K562 (cell line): ENCODE data around the gene CROCC2. TPM values are rescaled to one million over a fixed set of nuclear protein-coding genes. Genes with fewer than 3 reads are reported as not detected.

Experiments
- ELK1 ChIP-seq: sonication (generic); formaldehyde crosslinking; IDR thresholded peaks from 2 replicates; pipeline ENCODE4 v1.8.1; 2022; ENCODE audit warnings: missing genetic modification reagents
- KDM2B ChIP-seq: fragments of 250-450 bp; sonication (Bioruptor Pico); IDR thresholded peaks from 2 replicates; pipeline ENCODE4 v1.8.0; 2021; ENCODE audit warnings: mild to moderate bottlenecking, moderate library complexity
- MBD1 ChIP-seq: fragments of 250-450 bp; sonication (Bioruptor Pico); IDR thresholded peaks from 2 replicates; pipeline ENCODE4 v1.8.0; 2022; ENCODE audit warnings: inconsistent platforms
- PRPF4 ChIP-seq: fragments of 200-400 bp; formaldehyde crosslinking; IDR thresholded peaks from one replicate; pipeline ENCODE4 v1.6.1; 2017; ENCODE audit warnings: low read length, low read depth, mild to moderate bottlenecking; ENCODE audit not compliant: insufficient read depth, poor library complexity, severe bottlenecking
- SPI1 ChIP-seq: IDR thresholded peaks from 2 replicates; pipeline ENCODE4 v1.6.1; 2011; ENCODE audit warnings: low read depth, low read length, control low read depth, borderline replicate concordance
- TEAD4 ChIP-seq, 2 experiments: sonication (generic) in 1 of 2; formaldehyde crosslinking in 1 of 2; IDR thresholded peaks; 2 replicates each; pipeline versions ENCODE4 v1.6.1 to v1.8.0; 2012 to 2022; ENCODE audit warnings: borderline replicate concordance in 1 of 2, inconsistent platforms in 1 of 2, low read length in 1 of 2, mild to moderate bottlenecking in 1 of 2, missing genetic modification reagents in 1 of 2
- ZNF384 ChIP-seq: IDR thresholded peaks from 2 replicates; pipeline ENCODE4 v1.6.1; 2012; ENCODE audit warnings: low read depth, low read length, improper control_type of control experiment
- ZNF561 ChIP-seq: fragments of 450-650 bp; formaldehyde crosslinking; conservative IDR thresholded peaks from 2 replicates; pipeline ENCODE4 v1.4.0; 2020; ENCODE audit warnings: mild to moderate bottlenecking, moderate library complexity
- polyA plus RNA-seq, 8 experiments: library from polyadenylated mRNA; depleted of rRNA in 4 of 8; stranded (reverse) in 5 of 8; unstranded in 3 of 8; fragments of >200 nt; fragmentation: Nextera tagmentation in 2 of 8; fragmentation: Illumina TruSeq in 1 of 8; extraction: Ambion mirVana in 2 of 8; extraction: Trizol in 1 of 8; gene quantifications; 2 replicates each; pipeline versions ENCODE4 v1.2.1 to v1.2.3, GENCODE V29; 2011 to 2014; ENCODE audit warnings: inconsistent platforms in 1 of 8, missing spikeins in 1 of 8
- total RNA-seq, 7 experiments: library from RNA; depleted of rRNA in 6 of 7; stranded (reverse); fragments of >200 nt in 6 of 7; fragmentation: Illumina TruSeq in 2 of 7; extraction: Trizol in 2 of 7; gene quantifications; 2 replicates each; pipeline versions ENCODE4 v1.2.1 to v1.2.3, GENCODE V29; 2011 to 2021; ENCODE audit warnings: low replicate concordance in 1 of 7
- TF ChIP-seq, protein P1 (sequence below): sonication (generic); formaldehyde crosslinking; IDR thresholded peaks from 2 replicates; pipeline ENCODE4 v1.8.0; 2023; ENCODE audit warnings: mild to moderate bottlenecking, missing genetic modification reagents
- TF ChIP-seq, protein P2 (sequence below), 2 experiments: fragments of 450-650 bp; formaldehyde crosslinking in 1 of 2; IDR thresholded peaks; 2 replicates each; pipeline versions ENCODE4 v1.4.0 to v1.6.1; 2014 to 2020; ENCODE audit warnings: mild to moderate bottlenecking in 2 of 2, borderline replicate concordance in 1 of 2, low read depth in 1 of 2
- TF ChIP-seq, protein P3 (sequence below): fragments of 450-650 bp; IDR thresholded peaks from 2 replicates; pipeline ENCODE4 v1.6.1; 2016; ENCODE audit warnings: antibody characterized with exemption

Gene CROCC2
- total and polyA plus RNA-seq, 9 of the 15 experiments (the other 6 are each of a cell fraction or from before 2014, with no cell fraction given), result not detected

DNA sequence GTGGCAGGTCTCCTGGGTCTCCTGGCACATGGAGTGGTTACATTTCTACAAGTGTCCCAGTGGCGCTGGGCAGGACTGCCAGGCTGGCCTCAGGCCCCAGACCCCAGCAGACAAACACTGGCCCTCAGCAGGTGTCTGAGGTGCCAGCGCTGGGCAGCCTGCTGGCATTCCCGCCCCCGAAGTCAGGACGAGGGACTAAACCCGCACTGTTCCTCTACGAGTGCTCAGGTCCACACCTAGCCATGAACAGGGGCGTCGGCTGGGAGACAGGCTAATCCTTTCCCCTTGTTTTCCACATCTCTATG lies 105.1 kb downstream of the CROCC2 start (continued):
- TF ChIP-seq KDM2B (CRISPR knock-in tag), result no peak
- no peak for TF ChIP-seq ELK1 (CRISPR knock-in tag)
- TF ChIP-seq, protein P1, sequence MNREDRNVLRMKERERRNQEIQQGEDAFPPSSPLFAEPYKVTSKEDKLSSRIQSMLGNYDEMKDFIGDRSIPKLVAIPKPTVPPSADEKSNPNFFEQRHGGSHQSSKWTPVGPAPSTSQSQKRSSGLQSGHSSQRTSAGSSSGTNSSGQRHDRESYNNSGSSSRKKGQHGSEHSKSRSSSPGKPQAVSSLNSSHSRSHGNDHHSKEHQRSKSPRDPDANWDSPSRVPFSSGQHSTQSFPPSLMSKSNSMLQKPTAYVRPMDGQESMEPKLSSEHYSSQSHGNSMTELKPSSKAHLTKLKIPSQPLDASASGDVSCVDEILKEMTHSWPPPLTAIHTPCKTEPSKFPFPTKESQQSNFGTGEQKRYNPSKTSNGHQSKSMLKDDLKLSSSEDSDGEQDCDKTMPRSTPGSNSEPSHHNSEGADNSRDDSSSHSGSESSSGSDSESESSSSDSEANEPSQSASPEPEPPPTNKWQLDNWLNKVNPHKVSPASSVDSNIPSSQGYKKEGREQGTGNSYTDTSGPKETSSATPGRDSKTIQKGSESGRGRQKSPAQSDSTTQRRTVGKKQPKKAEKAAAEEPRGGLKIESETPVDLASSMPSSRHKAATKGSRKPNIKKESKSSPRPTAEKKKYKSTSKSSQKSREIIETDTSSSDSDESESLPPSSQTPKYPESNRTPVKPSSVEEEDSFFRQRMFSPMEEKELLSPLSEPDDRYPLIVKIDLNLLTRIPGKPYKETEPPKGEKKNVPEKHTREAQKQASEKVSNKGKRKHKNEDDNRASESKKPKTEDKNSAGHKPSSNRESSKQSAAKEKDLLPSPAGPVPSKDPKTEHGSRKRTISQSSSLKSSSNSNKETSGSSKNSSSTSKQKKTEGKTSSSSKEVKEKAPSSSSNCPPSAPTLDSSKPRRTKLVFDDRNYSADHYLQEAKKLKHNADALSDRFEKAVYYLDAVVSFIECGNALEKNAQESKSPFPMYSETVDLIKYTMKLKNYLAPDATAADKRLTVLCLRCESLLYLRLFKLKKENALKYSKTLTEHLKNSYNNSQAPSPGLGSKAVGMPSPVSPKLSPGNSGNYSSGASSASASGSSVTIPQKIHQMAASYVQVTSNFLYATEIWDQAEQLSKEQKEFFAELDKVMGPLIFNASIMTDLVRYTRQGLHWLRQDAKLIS (CRISPR knock-in tag), result no peak
- TF ChIP-seq ZNF384, result no peak
- no peak for TF ChIP-seq TEAD4 (IDR thresholded peaks at IDR 0.05; ENCODE audit: low read length)
- no peak for TF ChIP-seq TEAD4 (CRISPR knock-in tag; IDR thresholded peaks at IDR 0.05; ENCODE audit: borderline replicate concordance)
- TF ChIP-seq PRPF4, result no peak
- TF ChIP-seq, protein P2, sequence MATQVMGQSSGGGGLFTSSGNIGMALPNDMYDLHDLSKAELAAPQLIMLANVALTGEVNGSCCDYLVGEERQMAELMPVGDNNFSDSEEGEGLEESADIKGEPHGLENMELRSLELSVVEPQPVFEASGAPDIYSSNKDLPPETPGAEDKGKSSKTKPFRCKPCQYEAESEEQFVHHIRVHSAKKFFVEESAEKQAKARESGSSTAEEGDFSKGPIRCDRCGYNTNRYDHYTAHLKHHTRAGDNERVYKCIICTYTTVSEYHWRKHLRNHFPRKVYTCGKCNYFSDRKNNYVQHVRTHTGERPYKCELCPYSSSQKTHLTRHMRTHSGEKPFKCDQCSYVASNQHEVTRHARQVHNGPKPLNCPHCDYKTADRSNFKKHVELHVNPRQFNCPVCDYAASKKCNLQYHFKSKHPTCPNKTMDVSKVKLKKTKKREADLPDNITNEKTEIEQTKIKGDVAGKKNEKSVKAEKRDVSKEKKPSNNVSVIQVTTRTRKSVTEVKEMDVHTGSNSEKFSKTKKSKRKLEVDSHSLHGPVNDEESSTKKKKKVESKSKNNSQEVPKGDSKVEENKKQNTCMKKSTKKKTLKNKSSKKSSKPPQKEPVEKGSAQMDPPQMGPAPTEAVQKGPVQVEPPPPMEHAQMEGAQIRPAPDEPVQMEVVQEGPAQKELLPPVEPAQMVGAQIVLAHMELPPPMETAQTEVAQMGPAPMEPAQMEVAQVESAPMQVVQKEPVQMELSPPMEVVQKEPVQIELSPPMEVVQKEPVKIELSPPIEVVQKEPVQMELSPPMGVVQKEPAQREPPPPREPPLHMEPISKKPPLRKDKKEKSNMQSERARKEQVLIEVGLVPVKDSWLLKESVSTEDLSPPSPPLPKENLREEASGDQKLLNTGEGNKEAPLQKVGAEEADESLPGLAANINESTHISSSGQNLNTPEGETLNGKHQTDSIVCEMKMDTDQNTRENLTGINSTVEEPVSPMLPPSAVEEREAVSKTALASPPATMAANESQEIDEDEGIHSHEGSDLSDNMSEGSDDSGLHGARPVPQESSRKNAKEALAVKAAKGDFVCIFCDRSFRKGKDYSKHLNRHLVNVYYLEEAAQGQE (IDR thresholded peaks at IDR 0.05; ENCODE audit: borderline replicate concordance), result no peak
- TF ChIP-seq, protein P2 (CRISPR knock-in tag; IDR thresholded peaks at IDR 0.05; ENCODE audit: low read depth), result no peak
- no peak for TF ChIP-seq MBD1
- no peak for TF ChIP-seq SPI1
- no peak for TF ChIP-seq ZNF561 (CRISPR knock-in tag)
- TF ChIP-seq, protein P3, sequence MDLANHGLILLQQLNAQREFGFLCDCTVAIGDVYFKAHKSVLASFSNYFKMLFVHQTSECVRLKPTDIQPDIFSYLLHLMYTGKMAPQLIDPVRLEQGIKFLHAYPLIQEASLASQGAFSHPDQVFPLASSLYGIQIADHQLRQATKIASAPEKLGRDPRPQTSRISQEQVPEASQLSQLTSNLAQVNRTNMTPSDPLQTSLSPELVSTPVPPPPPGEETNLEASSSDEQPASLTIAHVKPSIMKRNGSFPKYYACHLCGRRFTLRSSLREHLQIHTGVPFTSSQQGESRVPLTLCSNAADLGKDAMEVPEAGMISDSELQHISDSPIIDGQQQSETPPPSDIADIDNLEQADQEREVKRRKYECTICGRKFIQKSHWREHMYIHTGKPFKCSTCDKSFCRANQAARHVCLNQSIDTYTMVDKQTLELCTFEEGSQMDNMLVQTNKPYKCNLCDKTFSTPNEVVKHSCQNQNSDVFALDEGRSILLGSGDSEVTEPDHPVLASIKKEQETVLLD, result no peak
- TF ChIP-seq, all 486 proteins: peak for 0
